Amniotic epithelial cell (primary cell): ENCODE measurements around the gene MTHFR.
"Not testable (repeated sequence)": the region's sequence is repeated elsewhere in the genome, so short reads cannot be mapped to it uniquely, and the experiment has no call there.

Source experiments
- DNase-seq: peaks from one replicate; pipeline ENCODE4 v3.0.0-alpha.2; 2010; ENCODE audit warnings: low read depth

The MTHFR gene

GRCh38 chr1:11833497-11833896 lies 27.7 kb upstream of the MTHFR start:
- no peak for DNase-seq

GRCh38 chr1:11831945-11832725 lies 26.4 kb upstream of the MTHFR start:
- peak; percentile 37 for DNase-seq

- DNase-seq: no peak
Observed at GRCh38 chr1:11828511-11828910, 22.7 kb upstream of the MTHFR start.

GRCh38 chr1:11826946-11827345 lies 21.2 kb upstream of the MTHFR start:
- no peak for DNase-seq

- DNase-seq: no peak
Observed at GRCh38 chr1:11825131-11825530, 19.4 kb upstream of the MTHFR start.

GRCh38 chr1:11823366-11824137 lies 17.8 kb upstream of the MTHFR start:
- DNase-seq: no peak

GRCh38 chr1:11822091-11822490 lies 16.3 kb upstream of the MTHFR start:
- peak; percentile 72 for DNase-seq

GRCh38 chr1:11817192-11817591 lies 11.4 kb upstream of the MTHFR start:
- DNase-seq: no peak

GRCh38 chr1:11813021-11813420 lies 7.3 kb upstream of the MTHFR start:
- DNase-seq: no peak

GRCh38 chr1:11807133-11807532 lies 1.4 kb upstream of the MTHFR start:
- DNase-seq: no peak

- no peak for DNase-seq
Observed at GRCh38 chr1:11806307-11806936, 658 bp upstream of the MTHFR start.

GRCh38 chr1:11804666-11805421 lies 920 bp downstream of the MTHFR start:
- DNase-seq: peak; percentile 75

GRCh38 chr1:11803924-11804665 lies 1.7 kb downstream of the MTHFR start:
- DNase-seq: not testable (repeated sequence)

GRCh38 chr1:11802973-11803885 lies 2.5 kb downstream of the MTHFR start:
- peak; percentile 96 for DNase-seq

- no peak for DNase-seq
Observed at GRCh38 chr1:11802616-11802972, 3.2 kb downstream of the MTHFR start.

- DNase-seq: peak; percentile 36
Observed at GRCh38 chr1:11800756-11801433, 4.9 kb downstream of the MTHFR start.

GRCh38 chr1:11800391-11800755 lies 5.4 kb downstream of the MTHFR start:
- DNase-seq: no peak

GRCh38 chr1:11799896-11800295 lies 5.9 kb downstream of the MTHFR start:
- DNase-seq: no peak

- DNase-seq: no peak
Observed at GRCh38 chr1:11799099-11799498, 6.7 kb downstream of the MTHFR start.
